Cerebellar cortex (tissue), 1 donor: Measurements from ENCODE around the gene LUZP2.
"Not testable (repeated sequence)": the region's sequence is repeated elsewhere in the genome, so short reads cannot be mapped to it uniquely, and the experiment has no call there.

Experiments used
- DNase-seq: peaks from one replicate; pipeline ENCODE4 v3.0.0-alpha.2; 2015; ENCODE audit warnings: low spot score

The LUZP2 gene

GRCh38 chr11:24900960-24901549, 404.2 kb downstream of the LUZP2 start:
- DNase-seq, result no peak

GRCh38 chr11:24903555-24903954, 406.7 kb downstream of the LUZP2 start:
- no peak for DNase-seq

- no peak for DNase-seq
Observed at GRCh38 chr11:24925091-24925490, 428.2 kb downstream of the LUZP2 start.

- no peak for DNase-seq
Observed at GRCh38 chr11:24932110-24933000, 435.5 kb downstream of the LUZP2 start.

- DNase-seq, result no peak
Observed at GRCh38 chr11:24934733-24935439, 438.0 kb downstream of the LUZP2 start.

GRCh38 chr11:24944891-24945290, 448.0 kb downstream of the LUZP2 start:
- DNase-seq, result peak; percentile 19

- no peak for DNase-seq
Observed at GRCh38 chr11:24949406-24949805, 452.6 kb downstream of the LUZP2 start.

- DNase-seq, result peak; percentile 49
Observed at GRCh38 chr11:24963852-24964251, 467.0 kb downstream of the LUZP2 start.

GRCh38 chr11:24965748-24966147, 468.9 kb downstream of the LUZP2 start:
- DNase-seq, result no peak

- DNase-seq, result not testable (repeated sequence)
Observed at GRCh38 chr11:24993903-24994302, 497.1 kb downstream of the LUZP2 start.

- DNase-seq, result not testable (repeated sequence)
Observed at GRCh38 chr11:24999929-25000328, 503.1 kb downstream of the LUZP2 start.

- no peak for DNase-seq
Observed at GRCh38 chr11:25037431-25037830, 540.6 kb downstream of the LUZP2 start.

- DNase-seq, result no peak
Observed at GRCh38 chr11:25038131-25038530, 541.3 kb downstream of the LUZP2 start.

GRCh38 chr11:25039165-25039564, 542.3 kb downstream of the LUZP2 start:
- no peak for DNase-seq

- DNase-seq, result no peak
Observed at GRCh38 chr11:25048632-25049031, 551.8 kb downstream of the LUZP2 start.

GRCh38 chr11:25052844-25053243, 556.0 kb downstream of the LUZP2 start:
- no peak for DNase-seq

- DNase-seq, result peak; percentile 65
Observed at GRCh38 chr11:25057861-25058260, 561.0 kb downstream of the LUZP2 start.

GRCh38 chr11:25065746-25066145, 568.9 kb downstream of the LUZP2 start:
- DNase-seq, result no peak

- no peak for DNase-seq
Observed at GRCh38 chr11:25066706-25067105, 569.9 kb downstream of the LUZP2 start.

- DNase-seq, result no peak
Observed at GRCh38 chr11:25068451-25068850, 571.6 kb downstream of the LUZP2 start.

- DNase-seq, result no peak
Observed at GRCh38 chr11:25094085-25094802, 597.4 kb downstream of the LUZP2 start.

- DNase-seq, result no peak
Observed at GRCh38 chr11:25119416-25119815, 622.6 kb downstream of the LUZP2 start.
